Measurements from ENCODE around the gene OTUD5. TPM values are rescaled to one million over a fixed set of nuclear protein-coding genes. Genes with fewer than 3 reads are reported as not detected.

Gene OTUD5
- polyA plus RNA-seq, 1 experiment = 53.6 TPM

GRCh38 chrX:48945517-48946348 lies 11.7 kb downstream of the OTUD5 start:
- Histone ChIP-seq H3K27me3 (ENCODE audit: control insufficient read depth, insufficient read depth, low read length) (no peaks in the 10 kb centered on the region), H3K36me3 (ENCODE audit: control insufficient read depth, insufficient read depth, low read length) (peaks cover 6% of the 10 kb centered on the region), H3K4me3 (ENCODE audit: low read depth, low read length) (no peak overlapping the region)
- POLR2A ChIA-PET = no interaction called here
- CTCF ChIA-PET = interaction anchor here (1.0 to 1.6 kb wide), 5 partner anchors 10 to 188 kb away, joined by 3 to 5 read pairs (median 4); no protein-coding TSS in a partner anchor
- TF ChIP-seq CTCF (IDR thresholded peaks at IDR 0.05; ENCODE audit: insufficient read depth, low read depth, low read length) = peak; percentile 80
- DNase-seq (ENCODE audit: low read depth) = no peak

GRCh38 chrX:48942895-48943294 lies 14.5 kb downstream of the OTUD5 start:
- TF ChIP-seq CTCF (IDR thresholded peaks at IDR 0.05; ENCODE audit: insufficient read depth, low read depth, low read length) = no peak
- DNase-seq (ENCODE audit: low read depth) = no peak
- ChIA-PET POLR2A (no interaction called here), CTCF (no interaction called here)
- Histone ChIP-seq H3K4me3 (ENCODE audit: low read depth, low read length) (no peak overlapping the region), H3K36me3 (ENCODE audit: control insufficient read depth, insufficient read depth, low read length) (peaks cover 7% of the 10 kb centered on the region), H3K27me3 (ENCODE audit: control insufficient read depth, insufficient read depth, low read length) (no peaks in the 10 kb centered on the region)

- H3K36me3 ChIP-seq (ENCODE audit: control insufficient read depth, insufficient read depth, low read length) = peaks cover 7% of the 10 kb centered on the region
- DNase-seq (ENCODE audit: low read depth) = no peak
- no peak for TF ChIP-seq CTCF (IDR thresholded peaks at IDR 0.05; ENCODE audit: insufficient read depth, low read depth, low read length)
- H3K4me3 ChIP-seq (ENCODE audit: low read depth, low read length) = no peak overlapping the region
- ChIA-PET CTCF (no interaction called here), POLR2A (no interaction called here)
- H3K27me3 ChIP-seq (ENCODE audit: control insufficient read depth, insufficient read depth, low read length) = no peaks in the 10 kb centered on the region
These were observed 16.9 kb downstream of the OTUD5 start for GRCh38 chrX:48940404-48940955.

GRCh38 chrX:48939524-48940228 lies 17.7 kb downstream of the OTUD5 start:
- ChIA-PET CTCF (no interaction called here), POLR2A (no interaction called here)
- Histone ChIP-seq H3K4me3 (ENCODE audit: low read depth, low read length) (no peak overlapping the region), H3K36me3 (ENCODE audit: control insufficient read depth, insufficient read depth, low read length) (peaks cover 8% of the 10 kb centered on the region), H3K27me3 (ENCODE audit: control insufficient read depth, insufficient read depth, low read length) (no peaks in the 10 kb centered on the region)
- no peak for DNase-seq (ENCODE audit: low read depth)
- no peak for TF ChIP-seq CTCF (IDR thresholded peaks at IDR 0.05; ENCODE audit: insufficient read depth, low read depth, low read length)

- ChIA-PET CTCF (no interaction called here), POLR2A (no interaction called here)
- H3K27me3 ChIP-seq (ENCODE audit: control insufficient read depth, insufficient read depth, low read length) = no peaks in the 10 kb centered on the region
- H3K36me3 ChIP-seq (ENCODE audit: control insufficient read depth, insufficient read depth, low read length) = peaks cover 12% of the 10 kb centered on the region
- no peak for DNase-seq (ENCODE audit: low read depth)
- H3K4me3 ChIP-seq (ENCODE audit: low read depth, low read length) = no peak overlapping the region
- no peak for TF ChIP-seq CTCF (IDR thresholded peaks at IDR 0.05; ENCODE audit: insufficient read depth, low read depth, low read length)
These were observed 18.5 kb downstream of the OTUD5 start for GRCh38 chrX:48938721-48939425.
